WTC11 (cell line): ENCODE data around the gene UBE2V1. TPM values are rescaled to one million over a fixed set of nuclear protein-coding genes. Genes with fewer than 3 reads are reported as not detected.

Experiments used
- ATAC-seq: fragments of 200-7000 bp; cut with Tn5 transposase; 2 replicates; pipeline ENCODE4 v1.10.0; 2021; ENCODE audit warnings: mild to moderate bottlenecking, moderate library complexity
- CTCF ChIA-PET: fragments of 300-600 bp; sonication (Branson Sonifier 250); formaldehyde crosslinking; loops from one replicate; lab custom pipeline; 2021; ENCODE audit warnings: antibody characterized with exemption; lab: Charles Lee
- POLR2A ChIA-PET: fragments of 350-600 bp; sonication (Branson Sonifier 250); formaldehyde crosslinking; loops from one replicate; lab custom pipeline; 2021; ENCODE audit warnings: antibody characterized with exemption; lab: Charles Lee
- DNase-seq: peaks from one replicate; pipeline ENCODE4 v3.0.0; 2021; ENCODE audit warnings: low spot score
- H3K27ac Mint-ChIP-seq: 2 replicates; pipeline ENCODE4 v1.8.0; 2021; ENCODE audit warnings: mixed read lengths
- H3K27me3 Mint-ChIP-seq: 2 replicates; pipeline ENCODE4 v1.8.0; 2021; ENCODE audit warnings: low read depth, mild to moderate bottlenecking, moderate library complexity, mixed read lengths
- H3K36me3 Mint-ChIP-seq: 2 replicates; pipeline ENCODE4 v1.8.0; 2021; ENCODE audit warnings: mixed read lengths
- H3K4me1 Mint-ChIP-seq: 2 replicates; pipeline ENCODE4 v1.8.0; 2022; ENCODE audit warnings: mixed read lengths
- H3K4me3 Mint-ChIP-seq: 2 replicates; pipeline ENCODE4 v1.8.0; 2021; ENCODE audit warnings: mild to moderate bottlenecking, moderate library complexity, mixed read lengths
- H3K9me3 Mint-ChIP-seq: 2 replicates; pipeline ENCODE4 v1.8.0; 2021; ENCODE audit warnings: mixed read lengths
- FOXJ3 ChIP-seq: sonication (generic); formaldehyde crosslinking; IDR thresholded peaks from 2 replicates; pipeline ENCODE4 v1.9.0; 2021; ENCODE audit warnings: missing genetic modification reagents, mild to moderate bottlenecking, borderline replicate concordance
- GTF2I ChIP-seq: fragments of 250-450 bp; sonication (Bioruptor Pico); conservative IDR thresholded peaks from 2 replicates; pipeline ENCODE4 v1.4.0; 2021; ENCODE audit warnings: mild to moderate bottlenecking
- ZNF416 ChIP-seq: fragments of 250-450 bp; sonication (Bioruptor Pico); IDR thresholded peaks from 2 replicates; pipeline ENCODE4 v1.9.0; 2021; ENCODE audit warnings: mild to moderate bottlenecking, inconsistent platforms
- total RNA-seq: library from RNA; stranded (reverse); gene quantifications from 3 replicates; pipeline ENCODE4 v1.2.3, GENCODE V29; 2021
- TF ChIP-seq, protein P1 (sequence below): sonication (generic); formaldehyde crosslinking; IDR thresholded peaks from 2 replicates; pipeline ENCODE4 v1.8.1; 2023; ENCODE audit warnings: mild to moderate bottlenecking, missing genetic modification reagents
- TF ChIP-seq, protein P2 (sequence below): sonication (generic); formaldehyde crosslinking; IDR thresholded peaks from 2 replicates; pipeline ENCODE4 v1.8.0; 2023; ENCODE audit warnings: missing genetic modification reagents, mild to moderate bottlenecking, borderline replicate concordance
- TF ChIP-seq, protein P3 (sequence below): sonication (generic); formaldehyde crosslinking; IDR thresholded peaks from 2 replicates; pipeline ENCODE4 v1.8.0; 2022; ENCODE audit warnings: missing genetic modification reagents
- TF ChIP-seq, protein P4 (sequence below): sonication (generic); formaldehyde crosslinking; IDR thresholded peaks from 2 replicates; pipeline ENCODE4 v1.8.1; 2023; ENCODE audit warnings: mild to moderate bottlenecking, missing genetic modification reagents, moderate library complexity
- TF ChIP-seq, protein P5 (sequence below): sonication (generic); formaldehyde crosslinking; IDR thresholded peaks from 2 replicates; pipeline ENCODE4 v1.8.1; 2022; ENCODE audit warnings: low read depth, mild to moderate bottlenecking, moderate library complexity, missing genetic modification reagents, borderline replicate concordance
- TF ChIP-seq, protein P6 (sequence below): fragments of 250-450 bp; sonication (Bioruptor Pico); IDR thresholded peaks from 2 replicates; pipeline ENCODE4 v1.9.0; 2021; ENCODE audit warnings: mild to moderate bottlenecking, borderline replicate concordance

The UBE2V1 gene
- total RNA-seq, 1 experiment from 2014 or later = 144 TPM

DNA sequence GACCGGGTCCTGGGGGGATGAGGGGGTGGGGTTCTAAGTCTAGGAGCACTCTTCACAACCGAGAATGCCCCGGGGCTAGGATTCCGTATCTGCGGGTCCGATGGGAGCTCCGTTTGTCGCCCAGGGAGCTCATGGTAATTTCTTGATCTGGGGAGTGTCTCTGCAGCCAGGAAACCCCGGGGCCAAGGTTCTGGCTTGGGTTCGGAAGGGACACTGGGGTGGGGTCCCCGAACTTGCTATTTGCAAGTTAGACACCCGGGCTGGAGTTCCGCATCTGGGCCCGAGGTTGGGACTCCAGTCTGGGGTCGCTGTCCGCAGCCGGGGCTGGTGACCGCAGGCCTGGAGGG, 40.2 kb upstream of the UBE2V1 start:
- Mint-ChIP-seq H3K4me3 (peak overlapping the region; percentile 83), H3K27ac (no peak overlapping the region), H3K4me1 (peaks cover 43% of the 10 kb centered on the region), H3K27me3 (peaks cover 15% of the 10 kb centered on the region), H3K36me3 (peaks cover 9% of the 10 kb centered on the region), H3K9me3 (no peaks in the 10 kb centered on the region)
- ATAC-seq (no peak), DNase-seq (no peak)
- ChIA-PET CTCF (interaction anchor here (0.5 to 3.8 kb wide), 19 partner anchors 9 to 178 kb away, joined by 3 to 89 read pairs (median 11); no protein-coding TSS in a partner anchor), POLR2A (interaction anchor here (0.6 to 2.9 kb wide), 9 partner anchors 10 to 176 kb away, joined by 3 to 15 read pairs (median 4); no protein-coding TSS in a partner anchor)
- TF ChIP-seq, protein P1, sequence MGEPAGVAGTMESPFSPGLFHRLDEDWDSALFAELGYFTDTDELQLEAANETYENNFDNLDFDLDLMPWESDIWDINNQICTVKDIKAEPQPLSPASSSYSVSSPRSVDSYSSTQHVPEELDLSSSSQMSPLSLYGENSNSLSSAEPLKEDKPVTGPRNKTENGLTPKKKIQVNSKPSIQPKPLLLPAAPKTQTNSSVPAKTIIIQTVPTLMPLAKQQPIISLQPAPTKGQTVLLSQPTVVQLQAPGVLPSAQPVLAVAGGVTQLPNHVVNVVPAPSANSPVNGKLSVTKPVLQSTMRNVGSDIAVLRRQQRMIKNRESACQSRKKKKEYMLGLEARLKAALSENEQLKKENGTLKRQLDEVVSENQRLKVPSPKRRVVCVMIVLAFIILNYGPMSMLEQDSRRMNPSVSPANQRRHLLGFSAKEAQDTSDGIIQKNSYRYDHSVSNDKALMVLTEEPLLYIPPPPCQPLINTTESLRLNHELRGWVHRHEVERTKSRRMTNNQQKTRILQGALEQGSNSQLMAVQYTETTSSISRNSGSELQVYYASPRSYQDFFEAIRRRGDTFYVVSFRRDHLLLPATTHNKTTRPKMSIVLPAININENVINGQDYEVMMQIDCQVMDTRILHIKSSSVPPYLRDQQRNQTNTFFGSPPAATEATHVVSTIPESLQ (CRISPR knock-in tag) = no peak
- no peak for TF ChIP-seq GTF2I
- TF ChIP-seq, protein P2, sequence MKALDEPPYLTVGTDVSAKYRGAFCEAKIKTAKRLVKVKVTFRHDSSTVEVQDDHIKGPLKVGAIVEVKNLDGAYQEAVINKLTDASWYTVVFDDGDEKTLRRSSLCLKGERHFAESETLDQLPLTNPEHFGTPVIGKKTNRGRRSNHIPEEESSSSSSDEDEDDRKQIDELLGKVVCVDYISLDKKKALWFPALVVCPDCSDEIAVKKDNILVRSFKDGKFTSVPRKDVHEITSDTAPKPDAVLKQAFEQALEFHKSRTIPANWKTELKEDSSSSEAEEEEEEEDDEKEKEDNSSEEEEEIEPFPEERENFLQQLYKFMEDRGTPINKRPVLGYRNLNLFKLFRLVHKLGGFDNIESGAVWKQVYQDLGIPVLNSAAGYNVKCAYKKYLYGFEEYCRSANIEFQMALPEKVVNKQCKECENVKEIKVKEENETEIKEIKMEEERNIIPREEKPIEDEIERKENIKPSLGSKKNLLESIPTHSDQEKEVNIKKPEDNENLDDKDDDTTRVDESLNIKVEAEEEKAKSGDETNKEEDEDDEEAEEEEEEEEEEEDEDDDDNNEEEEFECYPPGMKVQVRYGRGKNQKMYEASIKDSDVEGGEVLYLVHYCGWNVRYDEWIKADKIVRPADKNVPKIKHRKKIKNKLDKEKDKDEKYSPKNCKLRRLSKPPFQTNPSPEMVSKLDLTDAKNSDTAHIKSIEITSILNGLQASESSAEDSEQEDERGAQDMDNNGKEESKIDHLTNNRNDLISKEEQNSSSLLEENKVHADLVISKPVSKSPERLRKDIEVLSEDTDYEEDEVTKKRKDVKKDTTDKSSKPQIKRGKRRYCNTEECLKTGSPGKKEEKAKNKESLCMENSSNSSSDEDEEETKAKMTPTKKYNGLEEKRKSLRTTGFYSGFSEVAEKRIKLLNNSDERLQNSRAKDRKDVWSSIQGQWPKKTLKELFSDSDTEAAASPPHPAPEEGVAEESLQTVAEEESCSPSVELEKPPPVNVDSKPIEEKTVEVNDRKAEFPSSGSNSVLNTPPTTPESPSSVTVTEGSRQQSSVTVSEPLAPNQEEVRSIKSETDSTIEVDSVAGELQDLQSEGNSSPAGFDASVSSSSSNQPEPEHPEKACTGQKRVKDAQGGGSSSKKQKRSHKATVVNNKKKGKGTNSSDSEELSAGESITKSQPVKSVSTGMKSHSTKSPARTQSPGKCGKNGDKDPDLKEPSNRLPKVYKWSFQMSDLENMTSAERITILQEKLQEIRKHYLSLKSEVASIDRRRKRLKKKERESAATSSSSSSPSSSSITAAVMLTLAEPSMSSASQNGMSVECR (CRISPR knock-in tag) = no peak
- TF ChIP-seq, protein P3, sequence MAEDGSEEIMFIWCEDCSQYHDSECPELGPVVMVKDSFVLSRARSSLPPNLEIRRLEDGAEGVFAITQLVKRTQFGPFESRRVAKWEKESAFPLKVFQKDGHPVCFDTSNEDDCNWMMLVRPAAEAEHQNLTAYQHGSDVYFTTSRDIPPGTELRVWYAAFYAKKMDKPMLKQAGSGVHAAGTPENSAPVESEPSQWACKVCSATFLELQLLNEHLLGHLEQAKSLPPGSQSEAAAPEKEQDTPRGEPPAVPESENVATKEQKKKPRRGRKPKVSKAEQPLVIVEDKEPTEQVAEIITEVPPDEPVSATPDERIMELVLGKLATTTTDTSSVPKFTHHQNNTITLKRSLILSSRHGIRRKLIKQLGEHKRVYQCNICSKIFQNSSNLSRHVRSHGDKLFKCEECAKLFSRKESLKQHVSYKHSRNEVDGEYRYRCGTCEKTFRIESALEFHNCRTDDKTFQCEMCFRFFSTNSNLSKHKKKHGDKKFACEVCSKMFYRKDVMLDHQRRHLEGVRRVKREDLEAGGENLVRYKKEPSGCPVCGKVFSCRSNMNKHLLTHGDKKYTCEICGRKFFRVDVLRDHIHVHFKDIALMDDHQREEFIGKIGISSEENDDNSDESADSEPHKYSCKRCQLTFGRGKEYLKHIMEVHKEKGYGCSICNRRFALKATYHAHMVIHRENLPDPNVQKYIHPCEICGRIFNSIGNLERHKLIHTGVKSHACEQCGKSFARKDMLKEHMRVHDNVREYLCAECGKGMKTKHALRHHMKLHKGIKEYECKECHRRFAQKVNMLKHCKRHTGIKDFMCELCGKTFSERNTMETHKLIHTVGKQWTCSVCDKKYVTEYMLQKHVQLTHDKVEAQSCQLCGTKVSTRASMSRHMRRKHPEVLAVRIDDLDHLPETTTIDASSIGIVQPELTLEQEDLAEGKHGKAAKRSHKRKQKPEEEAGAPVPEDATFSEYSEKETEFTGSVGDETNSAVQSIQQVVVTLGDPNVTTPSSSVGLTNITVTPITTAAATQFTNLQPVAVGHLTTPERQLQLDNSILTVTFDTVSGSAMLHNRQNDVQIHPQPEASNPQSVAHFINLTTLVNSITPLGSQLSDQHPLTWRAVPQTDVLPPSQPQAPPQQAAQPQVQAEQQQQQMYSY (CRISPR knock-in tag) = 0 out of 2 replicates have a peak, but pooled peaks have one; percentile 9
- TF ChIP-seq, protein P4, sequence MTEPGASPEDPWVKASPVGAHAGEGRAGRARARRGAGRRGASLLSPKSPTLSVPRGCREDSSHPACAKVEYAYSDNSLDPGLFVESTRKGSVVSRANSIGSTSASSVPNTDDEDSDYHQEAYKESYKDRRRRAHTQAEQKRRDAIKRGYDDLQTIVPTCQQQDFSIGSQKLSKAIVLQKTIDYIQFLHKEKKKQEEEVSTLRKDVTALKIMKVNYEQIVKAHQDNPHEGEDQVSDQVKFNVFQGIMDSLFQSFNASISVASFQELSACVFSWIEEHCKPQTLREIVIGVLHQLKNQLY = no peak
- TF ChIP-seq, protein P5, sequence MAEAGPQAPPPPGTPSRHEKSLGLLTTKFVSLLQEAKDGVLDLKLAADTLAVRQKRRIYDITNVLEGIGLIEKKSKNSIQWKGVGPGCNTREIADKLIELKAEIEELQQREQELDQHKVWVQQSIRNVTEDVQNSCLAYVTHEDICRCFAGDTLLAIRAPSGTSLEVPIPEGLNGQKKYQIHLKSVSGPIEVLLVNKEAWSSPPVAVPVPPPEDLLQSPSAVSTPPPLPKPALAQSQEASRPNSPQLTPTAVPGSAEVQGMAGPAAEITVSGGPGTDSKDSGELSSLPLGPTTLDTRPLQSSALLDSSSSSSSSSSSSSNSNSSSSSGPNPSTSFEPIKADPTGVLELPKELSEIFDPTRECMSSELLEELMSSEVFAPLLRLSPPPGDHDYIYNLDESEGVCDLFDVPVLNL (CRISPR knock-in tag) = 0 out of 2 replicates have a peak, but pooled peaks have one; percentile 13
- TF ChIP-seq FOXJ3 (CRISPR knock-in tag) = no peak
- TF ChIP-seq ZNF416 (CRISPR knock-in tag) = no peak
- TF ChIP-seq, protein P6, sequence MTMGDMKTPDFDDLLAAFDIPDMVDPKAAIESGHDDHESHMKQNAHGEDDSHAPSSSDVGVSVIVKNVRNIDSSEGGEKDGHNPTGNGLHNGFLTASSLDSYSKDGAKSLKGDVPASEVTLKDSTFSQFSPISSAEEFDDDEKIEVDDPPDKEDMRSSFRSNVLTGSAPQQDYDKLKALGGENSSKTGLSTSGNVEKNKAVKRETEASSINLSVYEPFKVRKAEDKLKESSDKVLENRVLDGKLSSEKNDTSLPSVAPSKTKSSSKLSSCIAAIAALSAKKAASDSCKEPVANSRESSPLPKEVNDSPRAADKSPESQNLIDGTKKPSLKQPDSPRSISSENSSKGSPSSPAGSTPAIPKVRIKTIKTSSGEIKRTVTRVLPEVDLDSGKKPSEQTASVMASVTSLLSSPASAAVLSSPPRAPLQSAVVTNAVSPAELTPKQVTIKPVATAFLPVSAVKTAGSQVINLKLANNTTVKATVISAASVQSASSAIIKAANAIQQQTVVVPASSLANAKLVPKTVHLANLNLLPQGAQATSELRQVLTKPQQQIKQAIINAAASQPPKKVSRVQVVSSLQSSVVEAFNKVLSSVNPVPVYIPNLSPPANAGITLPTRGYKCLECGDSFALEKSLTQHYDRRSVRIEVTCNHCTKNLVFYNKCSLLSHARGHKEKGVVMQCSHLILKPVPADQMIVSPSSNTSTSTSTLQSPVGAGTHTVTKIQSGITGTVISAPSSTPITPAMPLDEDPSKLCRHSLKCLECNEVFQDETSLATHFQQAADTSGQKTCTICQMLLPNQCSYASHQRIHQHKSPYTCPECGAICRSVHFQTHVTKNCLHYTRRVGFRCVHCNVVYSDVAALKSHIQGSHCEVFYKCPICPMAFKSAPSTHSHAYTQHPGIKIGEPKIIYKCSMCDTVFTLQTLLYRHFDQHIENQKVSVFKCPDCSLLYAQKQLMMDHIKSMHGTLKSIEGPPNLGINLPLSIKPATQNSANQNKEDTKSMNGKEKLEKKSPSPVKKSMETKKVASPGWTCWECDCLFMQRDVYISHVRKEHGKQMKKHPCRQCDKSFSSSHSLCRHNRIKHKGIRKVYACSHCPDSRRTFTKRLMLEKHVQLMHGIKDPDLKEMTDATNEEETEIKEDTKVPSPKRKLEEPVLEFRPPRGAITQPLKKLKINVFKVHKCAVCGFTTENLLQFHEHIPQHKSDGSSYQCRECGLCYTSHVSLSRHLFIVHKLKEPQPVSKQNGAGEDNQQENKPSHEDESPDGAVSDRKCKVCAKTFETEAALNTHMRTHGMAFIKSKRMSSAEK (CRISPR knock-in tag) = no peak
